Parathyroid adenoma (tissue), 2 donors: Measurements from ENCODE around the gene FOXE1.

ENCODE experiments used
- H2AFZ ChIP-seq: fragments of 300-600 bp; sonication (generic); one replicate; pipeline ENCODE4 v1.7.0; 2017; ENCODE audit warnings: antibody characterized with exemption, mild to moderate bottlenecking
- H3K27ac ChIP-seq: fragments of 300-600 bp; sonication (generic); one replicate; pipeline ENCODE4 v1.7.0; 2017
- H3K27me3 ChIP-seq: fragments of 300-600 bp; sonication (generic); one replicate; pipeline ENCODE4 v1.7.0; 2017; ENCODE audit warnings: low read length; ENCODE audit not compliant: control insufficient read depth, insufficient read depth
- H3K36me3 ChIP-seq: fragments of 300-600 bp; sonication (generic); one replicate; pipeline ENCODE4 v1.7.0; 2017; ENCODE audit warnings: low read length; ENCODE audit not compliant: control insufficient read depth, insufficient read depth
- H3K4me1 ChIP-seq: fragments of 300-600 bp; sonication (generic); one replicate; pipeline ENCODE4 v1.7.0; 2017; ENCODE audit warnings: control low read depth
- H3K4me2 ChIP-seq: fragments of 300-600 bp; sonication (generic); one replicate; pipeline ENCODE4 v1.7.0; 2017; ENCODE audit warnings: low read length
- H3K4me3 ChIP-seq: fragments of 300-600 bp; sonication (generic); one replicate; pipeline ENCODE4 v1.7.0; 2017; ENCODE audit warnings: low read depth, low read length
- H3K79me2 ChIP-seq: fragments of 300-600 bp; sonication (generic); one replicate; pipeline ENCODE4 v1.7.0; 2017; ENCODE audit warnings: control low read depth
- H3K9ac ChIP-seq: fragments of 300-600 bp; sonication (generic); one replicate; pipeline ENCODE4 v1.7.0; 2017; ENCODE audit warnings: mild to moderate bottlenecking
- H3K9me3 ChIP-seq: fragments of 300-600 bp; sonication (generic); one replicate; pipeline ENCODE4 v1.7.0; 2017; ENCODE audit warnings: low read length; ENCODE audit not compliant: control insufficient read depth
- TF ChIP-seq, protein P1 (sequence below): fragments of 300-600 bp; sonication (generic); IDR thresholded peaks from one replicate; pipeline ENCODE4 v1.7.0; 2017; ENCODE audit warnings: antibody characterized with exemption, mild to moderate bottlenecking
- donor health status: primary hyperparathyroidism.

The FOXE1 gene

DNA sequence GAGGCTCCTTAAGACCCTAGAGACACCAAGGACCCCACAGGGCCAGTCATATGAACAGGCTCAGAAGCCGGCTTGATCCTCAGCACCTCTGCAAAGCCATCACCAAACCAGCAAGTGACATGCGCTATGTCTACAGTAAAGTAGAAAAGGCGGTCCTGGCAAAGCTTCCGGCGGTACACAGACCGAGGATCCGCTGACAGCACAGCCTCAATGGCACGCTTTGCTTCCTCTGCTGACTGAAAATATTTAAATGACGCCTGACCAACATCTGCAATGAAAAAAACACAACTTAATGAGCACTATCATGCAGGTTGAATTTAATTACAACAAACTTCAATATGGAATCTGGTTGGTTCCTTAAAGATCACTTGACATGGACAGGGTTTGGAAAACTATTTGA lies 51.7 kb downstream of the FOXE1 start:
- H3K4me3 ChIP-seq, result no peak overlapping the region
- no peaks in the 10 kb centered on the region for H3K27me3 ChIP-seq
- no peaks in the 10 kb centered on the region for H3K9me3 ChIP-seq
- no peak overlapping the region for H3K27ac ChIP-seq
- H2AFZ ChIP-seq, result no peak overlapping the region
- no peak overlapping the region for H3K4me2 ChIP-seq
- TF ChIP-seq, protein P1, sequence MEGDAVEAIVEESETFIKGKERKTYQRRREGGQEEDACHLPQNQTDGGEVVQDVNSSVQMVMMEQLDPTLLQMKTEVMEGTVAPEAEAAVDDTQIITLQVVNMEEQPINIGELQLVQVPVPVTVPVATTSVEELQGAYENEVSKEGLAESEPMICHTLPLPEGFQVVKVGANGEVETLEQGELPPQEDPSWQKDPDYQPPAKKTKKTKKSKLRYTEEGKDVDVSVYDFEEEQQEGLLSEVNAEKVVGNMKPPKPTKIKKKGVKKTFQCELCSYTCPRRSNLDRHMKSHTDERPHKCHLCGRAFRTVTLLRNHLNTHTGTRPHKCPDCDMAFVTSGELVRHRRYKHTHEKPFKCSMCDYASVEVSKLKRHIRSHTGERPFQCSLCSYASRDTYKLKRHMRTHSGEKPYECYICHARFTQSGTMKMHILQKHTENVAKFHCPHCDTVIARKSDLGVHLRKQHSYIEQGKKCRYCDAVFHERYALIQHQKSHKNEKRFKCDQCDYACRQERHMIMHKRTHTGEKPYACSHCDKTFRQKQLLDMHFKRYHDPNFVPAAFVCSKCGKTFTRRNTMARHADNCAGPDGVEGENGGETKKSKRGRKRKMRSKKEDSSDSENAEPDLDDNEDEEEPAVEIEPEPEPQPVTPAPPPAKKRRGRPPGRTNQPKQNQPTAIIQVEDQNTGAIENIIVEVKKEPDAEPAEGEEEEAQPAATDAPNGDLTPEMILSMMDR, result no peak
- no peaks in the 10 kb centered on the region for H3K36me3 ChIP-seq
- no peaks in the 10 kb centered on the region for H3K79me2 ChIP-seq
- H3K9ac ChIP-seq, result no peak overlapping the region
- no peaks in the 10 kb centered on the region for H3K4me1 ChIP-seq

DNA sequence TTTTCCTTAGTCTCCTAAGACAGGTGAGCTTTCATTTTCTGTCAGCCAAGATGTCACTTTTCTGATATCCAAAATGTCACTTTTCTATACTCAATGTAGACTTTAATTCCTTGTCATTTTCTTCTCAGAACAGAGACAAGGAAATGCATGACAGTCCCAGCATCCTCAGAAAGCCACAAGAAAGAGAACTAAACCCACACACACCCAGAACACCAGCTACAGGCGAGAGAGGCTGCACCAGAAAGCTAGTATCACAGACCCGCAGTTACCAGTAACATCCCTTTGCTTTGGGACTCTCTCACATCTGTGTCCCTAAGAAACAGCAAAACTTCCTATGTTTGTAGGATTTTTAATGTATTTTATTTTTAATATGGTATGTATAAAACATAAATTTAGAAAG lies 52.2 kb downstream of the FOXE1 start:
- no peaks in the 10 kb centered on the region for H3K36me3 ChIP-seq

More for the DNA sequence above, 52.2 kb downstream of the FOXE1 start:
- no peaks in the 10 kb centered on the region for H3K79me2 ChIP-seq
- no peaks in the 10 kb centered on the region for H3K4me1 ChIP-seq
- no peak overlapping the region for H3K9ac ChIP-seq
- TF ChIP-seq, protein P1, result no peak
- H2AFZ ChIP-seq, result no peak overlapping the region
- H3K27me3 ChIP-seq, result no peaks in the 10 kb centered on the region
- H3K9me3 ChIP-seq, result no peaks in the 10 kb centered on the region
- H3K27ac ChIP-seq, result no peak overlapping the region
- H3K4me3 ChIP-seq, result no peak overlapping the region
- H3K4me2 ChIP-seq, result no peak overlapping the region
